SKM-1 treated with dmso at 0.1 percent for 144 hours (cell line): ENCODE data around the gene UGGT2.
"Not testable (repeated sequence)": the region's sequence is repeated elsewhere in the genome, so short reads cannot be mapped to it uniquely, and the experiment has no call there.

Experiments
- DNase-seq: peaks from one replicate; lab custom pipeline; 2025; ENCODE audit not compliant: unreplicated experiment; lab: John Stamatoyannopoulos, UW

Gene UGGT2

GRCh38 chr13:96050955-96051354, 2.2 kb downstream of the UGGT2 start:
- DNase-seq = not testable (repeated sequence)

DNA sequence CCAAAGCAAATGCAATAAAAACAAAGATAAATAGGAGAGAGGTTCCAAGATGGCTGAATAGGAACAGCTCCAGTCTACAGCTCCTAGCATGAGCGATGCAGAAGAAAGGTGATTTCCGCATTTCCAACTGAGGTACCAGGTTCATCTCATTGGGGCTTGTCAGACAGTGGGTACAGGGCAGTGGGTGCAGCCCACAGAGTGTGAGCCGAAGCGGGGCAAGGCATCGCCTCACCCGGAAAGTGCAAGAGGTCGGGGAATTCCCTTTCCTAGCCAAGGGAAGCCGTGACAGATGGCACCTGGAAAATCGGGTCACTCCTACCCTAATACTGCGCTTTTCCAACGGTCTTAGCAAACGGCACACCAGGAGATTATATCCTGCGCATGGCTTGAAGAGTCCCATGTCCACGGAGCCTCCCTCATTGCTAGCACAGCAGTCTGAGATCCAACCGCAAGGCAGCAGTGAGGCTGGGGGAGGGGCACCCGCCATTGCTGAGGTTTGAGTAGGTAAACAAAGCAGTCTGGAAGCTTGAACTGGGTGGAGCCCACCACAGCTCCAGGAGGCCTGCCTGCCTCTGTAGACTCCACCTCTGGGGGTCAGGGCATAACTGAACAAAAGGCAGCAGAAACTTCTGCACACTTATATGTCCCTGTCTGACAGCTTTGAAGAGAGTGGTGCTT, 6.6 kb downstream of the UGGT2 start:
- DNase-seq = not testable (repeated sequence)

DNA sequence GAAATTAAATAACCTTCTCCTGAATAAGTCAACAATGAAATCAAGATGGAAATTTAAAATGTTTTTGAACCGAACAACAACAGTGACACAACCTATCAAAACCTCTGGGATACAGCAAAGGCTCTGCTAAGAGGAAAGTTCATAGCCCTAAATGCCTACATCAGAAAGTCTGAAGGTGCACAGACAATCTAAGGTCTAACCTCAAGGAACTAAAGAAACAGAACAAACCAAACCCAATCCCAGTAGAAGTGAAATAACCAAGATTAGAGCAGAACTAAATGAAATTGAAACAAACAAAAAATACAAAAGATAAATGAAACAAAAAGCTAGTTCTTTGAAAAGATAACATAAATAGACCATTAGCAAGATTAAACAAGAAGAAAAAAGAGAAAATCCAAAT, 9.0 kb downstream of the UGGT2 start:
- DNase-seq = no peak

GRCh38 chr13:96041326-96042110, 11.7 kb downstream of the UGGT2 start:
- DNase-seq = no peak

GRCh38 chr13:96036515-96036914, 16.7 kb downstream of the UGGT2 start:
- DNase-seq = no peak

- DNase-seq = no peak
Measured at GRCh38 chr13:96034662-96035061, 18.5 kb downstream of the UGGT2 start.

DNA sequence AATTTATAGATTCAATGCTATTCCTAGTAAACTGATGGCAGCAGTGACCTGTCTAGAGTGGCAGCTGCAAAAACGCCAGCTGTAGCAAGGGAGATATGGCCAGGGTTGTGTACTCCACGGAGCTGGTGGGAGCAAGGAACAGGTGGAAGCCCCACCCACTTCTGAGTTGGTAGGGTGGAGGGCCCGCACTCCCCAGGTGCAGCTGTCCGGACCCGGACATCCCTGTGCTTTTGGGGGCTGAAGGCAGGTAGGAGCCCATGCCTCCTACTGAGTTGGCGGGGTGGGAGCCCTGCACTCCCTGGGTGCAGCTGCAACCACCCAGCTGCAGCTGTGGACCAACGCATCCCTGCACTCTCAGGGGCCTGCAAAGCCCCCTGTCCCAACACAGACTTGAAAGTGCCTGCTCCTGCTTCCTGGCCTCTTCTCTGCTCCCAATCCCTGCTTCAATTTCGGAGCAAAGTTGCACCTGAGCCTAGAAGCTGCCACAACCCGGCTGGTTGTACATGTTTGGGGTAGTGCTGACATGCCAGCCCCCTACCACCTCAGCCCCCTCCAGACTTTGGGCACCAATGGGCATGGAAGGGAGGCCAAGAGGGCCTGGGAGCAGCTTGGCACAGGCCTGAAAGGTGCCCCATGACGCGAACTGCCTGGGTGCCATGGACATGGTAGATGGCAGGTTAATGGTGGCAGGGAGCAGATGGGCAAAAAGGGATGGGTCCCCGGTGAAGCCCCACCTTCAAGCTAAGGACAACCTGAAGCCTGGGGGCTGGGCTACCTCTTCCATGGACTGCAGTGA, 19.8 kb downstream of the UGGT2 start:
- DNase-seq = no peak

- no peak for DNase-seq
Measured at GRCh38 chr13:96032717-96033116, 20.5 kb downstream of the UGGT2 start.

DNA sequence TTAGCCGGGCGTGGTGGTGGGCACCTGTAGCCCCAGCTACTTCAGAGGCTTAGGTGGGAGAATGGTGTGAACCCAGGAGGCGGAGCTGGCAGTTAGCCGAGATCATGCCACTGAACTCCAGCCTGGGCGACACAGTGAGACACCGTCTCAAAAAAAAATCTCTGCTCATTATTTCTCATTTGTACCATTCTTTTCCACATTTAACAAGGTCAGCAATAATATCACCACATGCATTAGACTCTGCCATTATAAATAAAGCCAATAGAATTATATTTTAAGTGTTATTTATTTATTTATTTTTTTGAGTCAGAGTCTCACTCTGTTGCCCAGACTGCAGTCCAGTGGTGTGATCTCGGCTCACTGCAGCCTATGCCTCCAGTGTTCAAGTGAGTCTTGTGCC, 24.2 kb downstream of the UGGT2 start:
- DNase-seq = no peak

DNA sequence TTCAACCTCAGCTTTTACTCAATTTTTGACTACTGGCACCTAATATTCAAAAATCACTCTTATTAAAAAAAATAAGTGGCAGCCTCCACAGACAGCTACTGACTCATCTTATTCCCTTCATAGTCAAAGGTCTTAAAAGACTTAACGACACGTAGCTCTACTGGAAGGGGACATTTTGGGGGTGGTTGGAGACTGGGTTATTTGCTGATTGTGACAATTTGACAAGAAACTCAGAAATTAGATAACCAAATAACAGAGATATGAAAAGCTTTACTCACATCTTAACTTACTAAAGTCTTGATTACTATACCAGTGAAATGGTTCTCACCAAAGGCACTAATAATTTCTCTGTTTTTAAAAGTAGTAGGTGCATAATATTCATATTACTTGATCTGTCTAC, 25.7 kb downstream of the UGGT2 start:
- DNase-seq = no peak

DNA sequence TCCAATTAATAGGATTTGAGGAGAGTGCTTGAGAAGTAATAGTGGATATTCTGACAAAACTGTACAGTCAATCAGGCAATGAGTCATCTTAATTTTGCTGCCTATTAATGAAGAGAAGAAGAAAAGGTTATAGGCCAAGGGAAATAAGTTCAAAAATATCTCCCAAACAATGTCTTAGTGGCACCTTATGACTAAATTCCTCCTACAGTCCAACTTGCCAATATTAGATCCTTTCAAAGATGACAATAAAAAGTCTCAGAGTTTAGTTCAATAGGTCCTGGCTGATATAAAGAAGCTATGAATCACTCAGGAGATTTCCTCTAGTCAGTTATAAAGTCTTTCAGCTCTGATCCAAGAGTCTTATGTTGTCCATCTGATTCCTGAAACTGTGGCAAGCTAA, 27.9 kb downstream of the UGGT2 start:
- no peak for DNase-seq

- DNase-seq = no peak
Measured at GRCh38 chr13:96020931-96021330, 32.3 kb downstream of the UGGT2 start.

DNA sequence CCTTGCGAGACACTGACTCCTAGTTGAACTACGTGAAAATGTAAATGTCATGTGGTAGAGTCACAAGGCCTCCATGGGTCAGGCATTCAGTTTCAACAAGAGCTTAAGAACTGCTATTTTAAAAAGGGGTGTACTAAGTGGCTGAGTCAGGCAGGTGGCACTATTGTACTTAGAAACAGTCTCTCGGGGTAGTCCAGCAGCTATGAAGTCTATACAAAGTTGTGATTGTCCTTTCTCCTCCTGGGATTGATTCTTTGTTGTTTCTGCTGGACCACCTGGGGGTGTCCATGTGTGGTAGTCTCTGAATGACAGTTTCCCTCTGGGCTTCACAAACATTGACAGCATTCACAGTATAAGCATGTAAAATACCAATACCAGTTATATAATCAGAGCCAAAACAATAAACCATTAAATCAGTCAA, 33.0 kb downstream of the UGGT2 start:
- DNase-seq = peak; percentile 51

DNA sequence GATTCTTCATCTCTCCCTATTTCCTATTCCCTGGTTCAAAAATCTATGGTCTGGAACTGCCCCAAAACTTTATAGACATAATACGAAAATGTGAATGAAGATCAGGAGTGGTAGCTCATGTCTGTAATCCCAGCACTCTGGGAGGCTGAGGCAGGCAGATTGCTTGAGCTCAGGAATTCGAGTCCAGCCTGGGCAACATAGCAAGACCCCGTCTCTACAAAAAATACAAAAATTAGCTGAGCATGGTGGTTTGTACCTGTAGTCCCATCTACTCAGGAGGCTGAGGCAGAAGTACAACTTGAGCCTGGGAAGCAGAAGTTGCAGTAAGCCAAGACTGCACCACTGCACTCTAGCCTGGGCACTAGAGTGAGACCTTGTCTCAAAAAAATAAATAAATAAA, 35.1 kb downstream of the UGGT2 start:
- no peak for DNase-seq

DNA sequence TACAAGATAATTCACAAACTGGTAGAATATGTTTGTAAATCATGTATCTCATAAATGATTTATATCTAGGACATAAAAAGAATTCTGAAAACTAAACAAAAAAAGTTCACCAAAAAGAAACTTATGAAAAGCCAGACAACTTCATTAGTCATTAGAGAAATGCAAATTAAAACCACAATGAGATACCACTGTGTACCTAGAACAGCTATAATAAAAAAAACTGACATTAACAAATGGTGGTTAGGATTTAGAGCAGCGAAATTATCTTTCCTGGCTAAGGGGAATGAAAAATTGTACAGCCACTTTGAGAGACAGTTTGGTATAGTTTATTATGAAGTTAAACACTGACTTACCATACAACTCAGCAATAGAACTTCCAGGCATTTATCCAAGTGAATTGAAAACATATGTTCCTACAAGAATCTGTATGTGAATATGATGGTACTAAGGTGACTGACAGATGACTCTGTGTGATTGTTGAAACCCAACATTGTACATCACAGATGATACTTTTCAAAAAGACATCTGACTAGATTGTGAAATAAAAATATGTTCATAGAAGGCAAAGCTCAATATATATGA, 41.8 kb downstream of the UGGT2 start:
- no peak for DNase-seq

DNA sequence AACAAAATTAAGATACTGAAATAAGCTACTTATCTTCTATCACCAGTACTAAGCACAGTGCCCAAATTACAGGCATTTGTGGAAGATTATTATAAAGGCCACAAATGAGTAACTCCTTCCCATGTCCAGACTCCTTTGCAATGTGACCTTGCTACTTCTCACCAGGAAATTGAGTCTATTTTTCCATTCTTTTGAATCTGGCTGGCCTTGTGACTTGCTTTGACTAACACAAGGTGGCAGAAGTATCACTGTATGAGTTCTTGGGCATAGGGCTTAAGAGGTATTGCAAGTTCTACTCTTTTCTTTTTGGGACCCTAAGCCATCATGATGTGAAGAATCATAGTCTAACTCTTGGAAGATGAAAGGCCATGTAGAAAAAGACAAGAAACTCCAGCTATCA, 49.9 kb downstream of the UGGT2 start:
- DNase-seq = no peak

DNA sequence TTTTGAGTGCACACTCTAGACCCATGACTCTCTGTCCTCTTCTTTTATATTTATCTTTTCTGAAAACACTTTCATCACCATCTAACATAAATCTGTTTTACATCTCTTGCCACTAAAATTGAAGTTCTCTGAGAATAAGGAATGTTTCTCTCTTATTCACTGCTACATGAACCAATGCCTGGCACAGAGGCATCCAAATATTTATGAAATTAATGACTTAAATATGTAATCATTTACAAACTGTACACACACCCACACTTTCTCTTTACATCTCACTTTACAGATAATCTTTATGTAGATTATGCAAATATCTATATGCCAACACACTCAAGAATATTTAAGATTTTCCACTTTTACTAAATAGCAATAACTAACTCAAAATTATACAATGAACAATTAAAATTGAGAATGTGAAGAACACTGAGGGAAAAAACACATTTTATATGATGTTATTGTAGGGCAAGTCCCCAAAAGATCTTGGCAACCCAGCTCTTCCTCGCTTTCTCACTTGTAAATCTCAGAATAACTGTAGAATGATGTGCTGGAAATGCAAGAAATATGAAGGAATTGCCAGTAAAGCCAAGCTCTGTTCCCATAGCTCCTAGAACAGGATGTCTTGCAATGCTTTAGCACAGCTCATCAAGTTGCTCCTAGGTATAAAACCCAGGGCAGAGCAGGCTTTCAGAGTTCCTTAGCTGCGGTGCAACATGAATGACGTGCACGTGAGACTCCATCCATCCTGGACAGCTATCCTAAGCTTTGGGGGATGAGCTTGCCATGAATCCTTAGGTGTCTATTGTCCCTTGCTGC, 50.7 kb downstream of the UGGT2 start:
- DNase-seq = no peak

GRCh38 chr13:96000069-96000468, 53.1 kb downstream of the UGGT2 start:
- no peak for DNase-seq

DNA sequence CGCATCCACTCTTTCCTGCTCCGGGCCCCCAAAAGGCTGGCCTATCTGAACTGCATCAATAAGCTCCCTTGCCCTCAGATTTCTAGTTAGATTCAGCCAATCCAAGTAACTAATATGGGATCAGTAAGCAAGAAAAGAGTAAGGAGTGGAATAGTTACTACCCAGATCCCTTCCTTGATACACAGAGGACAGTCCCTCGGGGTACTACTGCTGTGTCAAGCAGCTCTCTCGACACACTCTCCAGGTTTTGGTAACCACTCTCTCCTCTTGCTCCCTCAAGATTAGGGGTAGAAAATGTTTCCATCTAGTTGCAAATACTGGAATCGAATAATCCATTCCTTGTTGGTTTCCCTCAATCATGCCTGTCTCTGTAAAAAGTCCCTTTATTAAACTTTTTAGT, 65.4 kb downstream of the UGGT2 start:
- no peak for DNase-seq

- DNase-seq = no peak
Measured at GRCh38 chr13:95982144-95982543, 71.1 kb downstream of the UGGT2 start.

GRCh38 chr13:95972651-95973050, 80.5 kb downstream of the UGGT2 start:
- not testable (repeated sequence) for DNase-seq
